Sciatic nerve (tissue), 2 donors: Measurements from ENCODE around the gene DENND6B. TPM values are rescaled to one million over a fixed set of nuclear protein-coding genes. Genes with fewer than 3 reads are reported as not detected.
A peak's percentile ranks its signal among the peaks of the same experiment; 100 is the strongest.
"Not testable (repeated sequence)": the region's sequence is repeated elsewhere in the genome, so short reads cannot be mapped to it uniquely, and the experiment has no call there.

Experiments
- ATAC-seq: fragments of 200-7000 bp; cut with Tn5 transposase; one replicate; pipeline ENCODE4 v1.9.1; 2020; ENCODE audit warnings: mild to moderate bottlenecking, moderate library complexity
- DNase-seq: peaks from one replicate; pipeline ENCODE4 v3.0.0-alpha.2; 2020; ENCODE audit warnings: low spot score
- intact Hi-C: fragments of 100-400 bp; cut with DNase I; formaldehyde crosslinking; loops from one replicate; pipeline ENCODE4 v1.14.2; 2022
- total RNA-seq: library from RNA; stranded (reverse); fragmentation: NEBNext Ultra II Directional; extraction: Animal tissue kit (Norgen Biotek cat#: 25700); gene quantifications from one replicate; pipeline ENCODE4 v1.2.1, GENCODE V29; 2021
- donor health status: DM: no; HTN: no; CAD: no.
- donor health status: DM: no; HTN: no; CAD: no.

Gene DENND6B
- total RNA-seq, 1 donor from 2014 or later, result 14.0 TPM

DNA sequence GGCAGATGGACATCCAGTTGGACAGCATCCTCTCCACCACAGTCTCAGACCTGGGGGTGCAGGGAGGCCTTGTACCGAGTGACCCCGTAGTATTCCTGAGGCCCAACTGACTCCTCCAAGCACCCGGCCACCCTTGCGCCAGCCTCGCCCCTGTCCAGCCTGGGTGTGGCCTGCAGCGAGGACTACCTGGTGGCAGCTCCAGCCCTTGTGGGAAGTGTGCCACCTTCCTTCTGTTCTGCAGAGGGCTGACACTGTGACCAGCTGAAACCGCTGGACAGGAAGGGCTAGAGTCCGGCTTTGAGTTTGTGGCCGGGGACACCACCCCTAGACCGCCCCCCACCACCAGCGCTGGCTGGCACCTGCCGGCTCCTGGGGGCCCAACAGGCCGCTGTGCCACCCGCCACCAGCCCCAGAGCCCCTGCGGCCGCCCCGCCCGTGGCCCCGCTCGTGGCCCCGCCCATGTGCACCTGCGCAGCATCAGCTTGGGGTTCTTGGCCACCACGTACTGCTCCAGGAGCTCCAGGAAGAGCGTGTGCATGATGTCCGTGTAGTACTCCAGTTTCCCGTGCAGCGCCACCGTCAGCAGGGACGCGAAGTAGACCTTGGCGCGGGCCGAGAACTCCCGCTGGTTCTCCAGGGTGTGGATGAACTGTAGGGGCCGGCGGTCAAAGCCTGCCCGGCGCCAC is 46.6 kb downstream of the DENND6B start:
- DNase-seq (no peak), ATAC-seq (no peak)
- intact Hi-C loops, result no loop called here

DNA sequence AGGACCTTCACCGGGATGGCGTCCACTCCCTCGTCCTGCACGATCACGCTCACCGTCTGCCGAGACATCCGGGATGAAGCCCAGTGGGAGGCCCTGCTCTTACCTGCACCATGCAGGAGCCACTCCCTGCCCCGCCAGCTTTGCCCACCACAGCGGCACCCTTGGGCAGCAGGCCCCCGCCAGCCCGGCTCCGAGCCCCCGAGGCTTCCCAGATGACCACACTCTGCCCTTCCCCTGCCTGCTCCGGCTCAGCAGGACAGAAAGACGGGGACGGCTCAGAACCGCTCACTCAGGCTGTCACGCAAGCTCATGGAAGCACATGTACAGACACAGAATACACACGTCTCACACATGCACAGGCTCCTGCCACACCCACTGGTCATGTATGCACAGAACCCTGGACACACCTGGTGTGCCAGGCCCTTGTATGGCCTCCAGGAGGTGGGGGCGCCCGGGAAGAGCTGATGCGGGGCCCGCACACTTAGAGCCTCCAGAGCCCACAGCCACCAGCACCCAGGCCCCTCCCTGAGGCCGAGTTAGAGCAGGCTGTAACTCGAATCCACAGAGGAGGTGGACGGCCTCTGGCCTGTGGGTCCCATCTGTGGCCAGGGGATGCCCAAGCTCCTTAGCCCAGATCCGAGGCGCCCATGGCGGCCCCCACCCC is 47.7 kb downstream of the DENND6B start:
- DNase-seq (no peak), ATAC-seq (no peak)
- intact Hi-C loops, result no loop called here

DNA sequence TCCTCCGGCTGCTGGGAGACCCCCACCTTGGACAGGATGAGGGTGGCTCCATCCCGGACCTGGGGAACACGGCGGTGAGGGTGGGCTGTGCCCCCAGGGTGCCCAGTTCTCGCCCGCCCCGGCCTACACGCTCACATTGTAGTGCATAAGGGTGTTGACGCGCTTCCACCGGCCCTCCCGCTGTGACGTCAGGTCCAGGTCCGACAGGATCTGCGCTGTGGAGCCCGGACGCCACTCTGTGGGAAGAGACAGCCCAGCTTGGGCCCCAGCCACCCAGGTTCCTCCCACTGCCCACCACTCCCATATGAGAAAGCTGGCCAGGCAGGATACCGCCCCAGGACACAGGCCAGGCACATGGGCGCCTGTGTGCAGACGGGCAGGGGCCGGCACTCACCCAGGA is 48.4 kb downstream of the DENND6B start:
- ATAC-seq (no peak), DNase-seq (no peak)
- intact Hi-C loops, result no loop called here

DNA sequence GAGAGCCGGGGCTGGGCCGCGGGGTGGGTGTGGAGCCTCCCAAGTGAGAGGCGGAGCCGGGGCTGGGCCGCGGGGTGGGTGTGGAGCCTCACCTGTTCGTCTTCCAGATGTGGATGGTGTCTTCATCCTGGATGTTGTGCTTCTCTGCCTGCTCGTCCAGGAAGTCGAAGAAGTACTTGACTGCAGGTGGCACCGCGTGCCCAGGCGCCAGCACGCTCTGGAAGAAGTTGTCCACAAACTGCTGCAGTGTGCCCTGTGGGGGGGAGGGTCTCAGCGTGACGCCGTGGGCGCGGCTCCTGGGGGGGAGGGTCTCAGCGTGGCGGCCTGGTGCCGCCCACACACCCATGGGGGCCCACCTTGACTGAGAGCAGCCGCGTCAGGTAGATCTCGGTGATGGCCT is 49.1 kb downstream of the DENND6B start:
- intact Hi-C loops, result no loop called here
- ATAC-seq (no peak), DNase-seq (no peak)

DNA sequence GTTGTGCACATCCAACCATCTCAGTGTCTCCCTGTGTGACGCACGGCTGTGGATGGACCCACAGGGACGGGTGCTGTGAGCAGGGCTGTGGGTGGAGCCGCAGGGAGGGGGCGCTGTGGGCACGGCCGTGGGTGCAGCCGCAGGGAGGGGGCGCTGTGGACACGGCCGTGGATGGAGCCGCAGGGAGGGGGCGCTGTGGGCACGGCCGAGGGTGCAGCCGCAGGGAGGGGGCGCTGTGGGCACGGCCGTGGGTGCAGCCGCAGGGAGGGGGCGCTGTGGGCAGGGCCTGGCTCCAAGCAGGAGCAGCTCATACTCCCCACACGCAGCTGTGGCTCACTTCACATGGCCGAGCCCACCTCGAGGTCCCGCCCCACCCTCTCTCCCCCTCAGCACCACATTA is 50.7 kb downstream of the DENND6B start:
- DNase-seq (peak; percentile 83), ATAC-seq (peak; percentile 54)
- intact Hi-C loops, result no loop called here

DNA sequence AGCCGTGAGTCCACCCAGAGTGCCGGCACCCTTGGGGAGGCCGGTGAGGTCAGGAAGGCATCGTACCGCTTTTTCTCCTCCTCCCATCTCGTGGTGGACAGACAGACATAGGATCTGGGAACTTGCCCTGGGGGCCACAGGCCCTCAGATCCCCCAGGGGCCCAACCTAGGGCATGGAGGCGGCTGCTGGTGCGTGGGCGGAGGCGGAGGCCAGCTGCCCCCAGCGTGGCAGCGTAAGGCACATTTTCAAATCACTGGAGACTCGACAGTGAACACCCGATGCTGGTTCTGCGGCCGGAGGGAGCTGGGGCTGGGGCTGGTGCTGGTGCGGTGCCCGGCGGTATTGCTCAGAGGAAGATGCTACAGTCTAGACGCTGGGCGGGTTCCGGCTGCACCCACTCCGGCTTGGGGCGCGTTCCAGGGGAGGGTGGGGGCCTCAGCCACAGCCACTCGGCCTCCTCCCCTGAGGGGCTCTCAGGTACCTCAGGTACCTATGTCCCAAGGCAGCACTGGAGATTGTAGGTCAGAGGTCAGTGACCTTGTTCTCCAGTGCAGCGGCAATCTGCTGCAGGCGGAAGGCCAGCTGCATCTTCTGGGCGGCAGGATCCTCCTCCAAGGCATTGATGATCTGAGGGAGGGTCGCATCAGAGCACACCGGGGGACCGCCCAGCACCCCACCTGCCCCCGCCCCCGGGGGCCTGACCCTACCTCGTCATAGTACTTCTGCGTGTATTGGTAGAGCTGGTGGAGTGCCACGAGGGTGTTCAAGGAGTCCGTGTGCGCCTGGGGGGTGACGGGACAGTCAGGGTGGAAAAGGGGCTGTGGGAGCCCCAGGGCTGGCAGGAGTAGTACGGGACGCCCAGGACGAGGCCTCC is 51.4 kb downstream of the DENND6B start:
- DNase-seq, result no peak
- intact Hi-C loops, result no loop called here

DNA sequence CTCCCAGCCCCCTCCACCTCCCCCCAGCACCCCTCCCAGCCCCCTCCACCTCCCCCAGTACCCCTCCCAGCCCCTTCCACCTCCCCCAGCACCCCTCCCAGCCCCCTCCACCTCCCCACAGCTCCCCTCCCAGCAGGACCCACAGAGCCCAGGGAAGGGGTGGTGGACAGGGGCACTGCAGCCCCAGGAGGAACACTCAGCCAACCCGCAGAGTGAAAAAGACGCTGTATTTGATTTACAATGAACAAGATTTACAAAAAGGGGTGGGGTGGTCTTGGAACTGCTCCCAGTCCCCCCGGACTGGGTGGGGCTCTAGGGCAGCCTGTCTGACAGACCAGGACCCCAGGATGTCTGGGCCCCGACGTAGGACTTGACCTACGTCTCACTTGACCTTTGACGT is 52.0 kb downstream of the DENND6B start:
- intact Hi-C loops, result no loop called here
- DNase-seq (no peak), ATAC-seq (no peak)

More for the DNA sequence above, 51.4 kb downstream of the DENND6B start:
- peak; percentile 1 for ATAC-seq

DNA sequence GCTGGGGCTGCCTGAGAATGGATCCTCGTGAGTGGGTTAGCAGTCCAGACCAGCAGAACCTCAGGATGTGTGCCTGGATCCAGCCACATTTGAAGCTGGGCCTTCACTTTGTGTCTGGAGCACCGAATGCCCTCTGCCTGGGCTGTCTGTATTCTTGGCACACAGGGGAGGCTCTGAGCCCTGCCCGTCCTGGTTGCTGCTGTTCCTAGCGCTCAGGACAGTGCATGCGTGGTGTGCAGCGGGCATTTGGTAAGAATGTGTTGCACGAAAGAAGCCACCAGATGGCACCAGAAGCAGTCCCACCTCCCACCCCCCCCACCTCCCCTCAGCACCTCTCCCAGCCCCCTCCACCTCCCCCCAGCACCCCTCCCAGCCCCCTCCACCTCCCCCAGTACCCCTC is 52.5 kb downstream of the DENND6B start:
- intact Hi-C loops, result no loop called here
- ATAC-seq, result peak; percentile 35
- DNase-seq, result no peak

DNA sequence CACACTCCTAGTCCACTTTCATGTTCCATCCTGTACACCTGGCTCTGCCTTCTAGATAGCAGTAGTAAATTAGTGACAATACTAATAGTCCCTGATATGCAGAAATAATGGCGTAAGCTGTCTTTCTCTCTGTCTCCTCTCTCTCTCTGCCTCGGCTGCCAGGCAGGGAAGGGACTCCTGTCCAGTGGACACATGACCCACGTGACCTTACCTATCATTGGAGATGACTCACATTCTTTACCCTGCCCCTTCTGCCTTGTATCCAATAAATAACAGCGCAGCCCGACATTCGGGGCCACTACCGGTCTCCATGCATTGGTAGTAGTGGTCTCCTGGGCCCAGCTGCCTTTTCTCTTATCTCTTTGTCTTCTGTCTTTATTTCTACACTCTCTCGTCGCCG is 53.0 kb downstream of the DENND6B start:
- DNase-seq, intact Hi-C loops, ATAC-seq: not testable (repeated sequence)

DNA sequence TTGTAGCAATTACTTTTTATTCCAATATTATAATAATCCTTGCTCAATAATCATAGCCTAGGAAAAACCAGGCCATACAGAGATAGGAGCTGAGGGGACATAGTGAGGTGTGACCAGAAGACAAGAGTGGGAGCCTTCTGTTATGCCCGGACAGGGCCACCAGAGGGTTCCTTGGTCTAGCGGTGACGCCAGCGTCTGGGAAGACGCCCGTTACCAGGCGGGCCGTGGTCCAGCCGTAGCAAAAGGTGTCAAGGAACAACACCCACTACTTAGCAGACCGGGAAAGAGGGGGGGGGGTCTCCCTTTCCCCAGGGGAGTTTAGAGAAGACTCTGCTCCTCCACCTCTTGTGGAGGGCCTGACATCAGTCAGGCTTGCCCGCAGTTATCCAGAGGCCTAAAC is 53.5 kb downstream of the DENND6B start:
- DNase-seq, intact Hi-C loops, ATAC-seq: not testable (repeated sequence)

DNA sequence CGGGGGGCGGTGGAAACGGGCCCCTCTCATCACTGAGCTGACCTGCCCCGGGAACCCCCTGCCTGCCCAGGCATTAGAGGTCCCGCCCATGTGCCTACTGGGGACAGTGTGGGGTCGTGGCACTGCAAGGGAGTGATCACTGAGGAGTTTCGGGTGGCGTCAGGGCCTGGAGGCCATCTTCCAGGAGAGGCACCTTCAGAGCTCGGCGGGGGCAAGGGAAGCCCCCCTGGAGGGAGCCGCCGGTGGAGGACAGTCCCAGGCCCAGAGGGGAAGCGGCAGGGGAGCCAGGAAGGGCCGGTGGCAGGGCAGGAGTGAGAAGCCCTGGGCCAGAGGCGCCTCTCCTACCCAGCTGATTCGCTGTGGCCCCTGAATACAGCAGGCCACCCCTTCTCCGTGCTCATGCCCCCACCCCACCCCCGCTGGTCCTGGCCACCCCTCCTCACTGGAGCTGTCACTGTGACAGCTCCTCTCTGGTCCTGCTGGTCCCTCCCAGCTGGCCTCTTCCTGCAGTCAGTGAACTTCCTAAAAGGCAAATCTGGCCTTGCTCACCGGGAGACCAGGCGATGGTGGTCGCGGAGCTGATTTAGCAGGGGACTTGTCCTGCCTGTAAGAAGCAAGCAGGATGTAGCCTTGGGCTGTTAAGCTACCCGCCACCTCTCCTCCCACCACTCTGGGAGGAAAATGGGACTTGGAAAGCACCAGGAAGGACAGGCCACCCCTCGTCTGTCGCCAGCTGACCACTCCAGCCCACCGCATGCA is 54.6 kb downstream of the DENND6B start:
- intact Hi-C loops, result no loop called here
- no peak for DNase-seq
- no peak for ATAC-seq

DNA sequence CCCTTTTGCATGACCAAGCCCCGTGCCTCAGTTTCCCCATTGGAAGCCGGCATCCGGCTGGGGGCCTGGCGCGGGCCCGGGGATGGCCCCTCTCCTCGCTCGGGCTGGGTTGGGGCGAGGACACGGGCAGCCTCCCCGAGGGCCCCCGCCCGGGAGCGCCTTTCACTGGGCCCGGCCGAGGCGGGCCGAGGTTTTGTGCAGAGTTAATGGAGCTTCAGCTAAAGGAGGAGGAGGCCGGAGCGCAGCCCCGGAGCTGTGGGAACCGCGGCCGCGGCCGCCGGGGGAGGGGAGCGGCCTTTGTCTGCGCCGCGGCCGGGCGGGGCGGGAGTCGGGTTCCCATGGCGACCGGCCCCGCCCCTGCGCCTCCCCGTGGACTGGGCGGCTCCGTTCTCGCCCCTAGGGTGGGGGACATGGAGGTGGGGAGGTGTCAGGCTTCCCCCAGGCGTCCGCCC is 55.3 kb downstream of the DENND6B start:
- DNase-seq, result no peak

DNA sequence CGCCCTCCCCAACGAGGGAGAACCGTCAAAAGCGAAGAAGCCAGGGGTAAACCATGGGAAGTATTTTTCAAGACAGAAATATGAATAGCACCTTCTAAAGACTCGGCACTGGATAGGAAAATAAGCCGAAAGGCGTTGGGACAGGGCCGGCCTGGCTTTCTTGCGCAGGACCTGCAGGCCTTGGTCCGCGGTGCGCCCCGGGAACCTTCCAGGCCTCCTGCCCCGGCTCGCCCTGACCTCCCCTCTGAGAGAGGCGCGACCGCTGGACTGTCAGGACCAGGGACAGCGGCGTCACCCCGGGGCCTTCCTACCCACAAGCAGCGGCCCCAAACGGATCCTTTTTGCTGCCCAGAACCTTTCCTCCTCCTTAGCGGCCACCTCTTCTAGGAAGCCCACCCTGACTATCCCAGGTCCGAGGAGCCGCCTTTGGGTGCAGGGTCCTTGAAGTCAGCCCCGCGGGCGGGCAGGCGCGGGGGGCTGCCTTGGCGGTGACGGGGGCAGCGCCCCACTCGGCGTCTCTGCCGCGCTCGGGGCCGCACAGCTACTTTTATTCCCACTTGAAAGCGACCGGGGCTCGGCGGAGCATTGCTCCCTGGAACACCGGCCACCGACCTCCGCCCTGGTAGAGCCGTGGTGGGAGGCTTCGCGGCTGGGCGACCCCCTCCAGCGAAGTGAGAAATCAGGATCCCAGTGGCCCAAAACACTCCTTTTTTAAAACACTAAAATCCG is 56.0 kb downstream of the DENND6B start:
- intact Hi-C loops, result no loop called here
- peak; percentile 38 for ATAC-seq

More for the DNA sequence above, 55.3 kb downstream of the DENND6B start:
- no peak for ATAC-seq
- intact Hi-C loops, result no loop called here

DNA sequence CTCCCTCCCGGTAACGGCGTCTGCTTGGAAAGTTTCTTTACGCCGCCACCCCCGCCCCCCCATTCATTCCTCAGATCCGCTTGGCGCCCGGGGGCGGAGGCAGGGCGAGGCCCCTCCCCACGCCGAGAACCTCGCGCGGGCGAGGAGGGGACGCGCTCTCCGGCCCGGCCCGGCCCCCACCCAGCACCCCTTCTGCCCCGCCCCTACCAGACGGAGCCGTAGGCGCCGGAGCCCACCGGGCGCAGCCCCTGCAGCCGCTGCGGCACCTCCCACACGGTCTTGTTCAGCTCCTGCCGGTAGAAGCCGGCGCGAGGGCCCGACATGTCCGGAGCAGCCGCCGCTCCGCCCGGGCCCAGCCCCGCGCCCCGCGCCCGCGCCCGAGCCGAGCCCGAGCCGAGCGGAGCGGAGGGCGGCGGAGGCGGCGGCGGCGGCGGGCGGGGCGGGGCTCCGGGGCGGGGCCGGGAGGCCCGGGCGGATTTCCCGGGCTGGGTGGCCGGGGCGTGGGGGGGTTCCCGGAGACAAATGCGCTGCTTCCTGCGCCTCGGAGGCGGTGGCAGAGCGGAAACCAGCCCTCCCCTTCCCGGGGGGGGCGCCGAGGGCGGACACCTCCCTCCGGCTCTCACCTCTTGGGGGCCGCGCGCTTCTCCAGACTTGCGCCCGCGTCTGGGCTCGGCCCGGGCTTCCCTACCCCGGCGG is 56.7 kb downstream of the DENND6B start, which contains the start of gene MAPK11:
Gene MAPK11, minus strand, starts transcription at position 411 of the 696 bp plus-strand sequence. Its CDS starts 88 bp downstream, at position 323.
- no peak for DNase-seq
- intact Hi-C loops, result loop anchor here (2.0 kb wide), 1 partner anchor 57 kb away; the partner anchor contains the start of gene DENND6B
- ATAC-seq, result peak; percentile 35

More for the DNA sequence above, 56.0 kb downstream of the DENND6B start:
- DNase-seq, result peak; percentile 84

DNA sequence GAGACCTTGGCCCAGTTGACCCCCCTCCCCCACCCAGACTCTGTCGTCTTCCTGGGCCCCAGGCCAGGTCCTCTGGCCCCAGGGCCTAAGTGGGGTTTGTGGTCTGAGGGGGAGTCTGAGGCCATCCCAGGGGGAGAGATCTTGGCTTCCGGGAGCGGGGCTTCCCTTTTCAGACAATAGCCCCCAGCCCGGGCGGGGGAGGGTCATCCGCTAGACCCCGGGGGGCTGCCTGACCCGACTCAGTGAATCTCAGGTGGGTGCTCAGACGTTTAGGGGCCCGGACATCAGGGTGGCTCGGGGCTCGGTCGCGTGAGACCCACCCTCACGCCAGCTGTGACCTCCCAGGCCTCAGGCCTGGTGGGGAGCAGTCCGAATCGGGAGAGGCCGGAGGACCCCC is 57.2 kb downstream of the DENND6B start:
- peak; percentile 0 for ATAC-seq
- no peak for DNase-seq
- intact Hi-C loops, result loop anchor here (2.0 kb wide), 1 partner anchor 57 kb away; the partner anchor contains the start of gene DENND6B

DNA sequence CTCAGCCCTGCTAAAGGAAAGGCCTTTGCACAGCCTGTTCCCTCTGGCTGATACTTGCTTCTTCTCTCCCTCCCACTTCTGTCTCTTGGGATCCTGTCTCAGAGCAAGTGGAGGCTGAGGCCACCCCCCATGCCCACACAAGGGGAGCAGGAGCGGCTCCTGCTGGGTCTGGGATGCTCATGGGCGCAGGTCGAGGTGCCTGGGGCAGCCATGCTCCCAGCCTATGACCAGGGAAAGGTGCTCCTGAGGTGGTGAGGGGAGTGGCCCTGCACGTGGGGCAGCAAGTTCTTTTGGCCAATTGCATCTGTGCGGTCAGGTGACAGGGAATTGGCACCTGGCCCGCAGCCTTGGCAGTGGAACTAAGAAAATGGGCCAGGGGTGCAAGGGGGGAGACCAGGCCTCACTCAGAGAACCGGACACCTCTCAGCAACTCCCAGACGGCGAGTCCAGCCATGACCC is 58.1 kb downstream of the DENND6B start:
- ATAC-seq (peak; percentile 1), DNase-seq (no peak)
- intact Hi-C loops, result loop anchor here (2.0 kb wide), 1 partner anchor 58 kb away; the partner anchor contains the start of gene DENND6B
